Astrocyte (in vitro differentiated cells and primary cell): ENCODE data around the gene FXYD7.

Experiments
- CTCF ChIP-seq: IDR thresholded peaks from 2 replicates; pipeline ENCODE4 v1.5.1; 2011; ENCODE audit warnings: low read depth, mild to moderate bottlenecking, inconsistent platforms, low read length, moderate library complexity; ENCODE audit not compliant: insufficient read depth
- EZH2 ChIP-seq: IDR thresholded peaks from 2 replicates; pipeline ENCODE4 v1.6.1; 2012; ENCODE audit warnings: mild to moderate bottlenecking, low read length, inconsistent platforms; ENCODE audit not compliant: insufficient read depth

GRCh38 chr19:35109395-35110112 lies 33.5 kb upstream of the FXYD7 start:
- no peak for TF ChIP-seq CTCF
- TF ChIP-seq EZH2, result no peak
